Breast epithelium (tissue), 3 donors: ENCODE measurements around the gene SH2B3.

Experiments
- POLR2A ChIP-seq: fragments of 450-650 bp; IDR thresholded peaks from one replicate; pipeline ENCODE4 v1.6.1; 2016; ENCODE audit warnings: antibody characterized with exemption, mild to moderate bottlenecking, moderate library complexity
- TF ChIP-seq, protein P1 (sequence below), 3 donors: fragments of 450-650 bp; IDR thresholded peaks; one replicate each; pipeline ENCODE4 v1.5.1; 2016 to 2017; ENCODE audit warnings: antibody characterized with exemption in 3 of 3, mild to moderate bottlenecking in 3 of 3, moderate library complexity in 3 of 3

DNA sequence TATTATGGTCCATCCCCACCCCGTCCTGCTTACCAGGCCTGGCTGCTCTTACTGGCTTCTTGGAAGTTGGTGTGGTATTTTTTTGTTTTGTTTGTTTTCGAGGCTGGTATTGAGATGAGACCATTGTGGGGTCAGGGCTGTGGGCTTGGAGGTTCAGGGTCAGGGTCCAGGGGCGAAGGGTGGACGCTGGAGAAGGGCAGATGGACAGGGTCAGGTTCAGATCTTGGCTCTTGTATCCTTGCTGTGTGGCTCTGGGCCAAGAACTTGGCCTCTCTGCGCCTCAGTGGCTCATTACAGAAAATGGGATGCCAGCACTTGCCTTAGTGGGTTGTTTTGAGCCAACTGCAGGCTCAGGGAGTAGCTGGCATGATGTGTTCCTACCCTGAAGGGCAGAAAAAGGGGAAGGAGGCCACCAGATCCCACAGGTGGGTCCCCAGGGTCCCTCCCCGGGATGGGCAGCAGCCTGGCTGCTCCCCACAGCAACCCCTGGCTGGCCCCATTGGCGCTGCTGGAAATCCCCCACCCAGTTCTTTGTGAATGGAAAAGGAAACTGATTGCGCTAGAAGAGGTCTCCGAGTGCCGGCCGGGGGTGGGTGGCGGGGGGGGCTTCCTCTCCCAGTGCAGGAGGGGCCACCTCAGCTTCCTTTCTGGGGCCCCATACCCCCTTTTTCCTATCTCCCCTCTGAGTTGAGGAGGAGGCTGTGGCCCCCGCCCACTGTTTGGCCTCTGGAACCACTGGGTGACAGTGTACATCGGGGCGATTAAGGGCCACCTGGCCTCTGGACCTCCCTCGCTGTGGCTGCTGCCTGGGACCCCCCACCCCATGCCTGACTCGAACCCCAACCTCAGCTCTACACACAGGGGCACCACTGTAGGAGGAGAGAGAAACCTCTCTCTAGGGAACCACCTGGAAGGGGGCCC lies 25.0 kb downstream of the SH2B3 start:
- TF ChIP-seq, protein P1, sequence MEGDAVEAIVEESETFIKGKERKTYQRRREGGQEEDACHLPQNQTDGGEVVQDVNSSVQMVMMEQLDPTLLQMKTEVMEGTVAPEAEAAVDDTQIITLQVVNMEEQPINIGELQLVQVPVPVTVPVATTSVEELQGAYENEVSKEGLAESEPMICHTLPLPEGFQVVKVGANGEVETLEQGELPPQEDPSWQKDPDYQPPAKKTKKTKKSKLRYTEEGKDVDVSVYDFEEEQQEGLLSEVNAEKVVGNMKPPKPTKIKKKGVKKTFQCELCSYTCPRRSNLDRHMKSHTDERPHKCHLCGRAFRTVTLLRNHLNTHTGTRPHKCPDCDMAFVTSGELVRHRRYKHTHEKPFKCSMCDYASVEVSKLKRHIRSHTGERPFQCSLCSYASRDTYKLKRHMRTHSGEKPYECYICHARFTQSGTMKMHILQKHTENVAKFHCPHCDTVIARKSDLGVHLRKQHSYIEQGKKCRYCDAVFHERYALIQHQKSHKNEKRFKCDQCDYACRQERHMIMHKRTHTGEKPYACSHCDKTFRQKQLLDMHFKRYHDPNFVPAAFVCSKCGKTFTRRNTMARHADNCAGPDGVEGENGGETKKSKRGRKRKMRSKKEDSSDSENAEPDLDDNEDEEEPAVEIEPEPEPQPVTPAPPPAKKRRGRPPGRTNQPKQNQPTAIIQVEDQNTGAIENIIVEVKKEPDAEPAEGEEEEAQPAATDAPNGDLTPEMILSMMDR (IDR thresholded peaks at IDR 0.05): no peak
- no peak for TF ChIP-seq POLR2A
